ENCODE data around the gene ITCH.

ITCH gene

DNA sequence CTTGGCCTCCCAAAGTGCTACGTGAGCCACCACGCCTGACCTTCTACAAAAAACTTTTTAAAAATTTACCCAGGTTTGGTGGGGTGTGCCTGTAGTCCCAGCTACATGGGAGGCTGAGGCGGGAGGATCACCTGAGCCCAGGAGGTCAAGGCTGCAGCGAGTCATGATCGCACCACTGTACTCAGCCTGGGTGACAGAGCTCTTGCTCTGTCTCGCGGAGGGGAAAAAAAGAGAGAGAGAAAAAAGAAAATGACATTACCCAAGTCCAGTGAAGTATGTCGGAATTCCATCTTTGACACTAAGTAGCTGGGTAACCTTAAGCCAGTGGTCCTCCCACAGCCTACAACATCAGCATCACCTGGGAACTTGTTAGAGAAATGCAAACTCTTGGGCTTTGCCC is 176.7 kb downstream of the ITCH start:
- H3K36me3 ChIP-seq = peaks cover 59% of the 10 kb centered on the region
- TF ChIP-seq, protein P1, sequence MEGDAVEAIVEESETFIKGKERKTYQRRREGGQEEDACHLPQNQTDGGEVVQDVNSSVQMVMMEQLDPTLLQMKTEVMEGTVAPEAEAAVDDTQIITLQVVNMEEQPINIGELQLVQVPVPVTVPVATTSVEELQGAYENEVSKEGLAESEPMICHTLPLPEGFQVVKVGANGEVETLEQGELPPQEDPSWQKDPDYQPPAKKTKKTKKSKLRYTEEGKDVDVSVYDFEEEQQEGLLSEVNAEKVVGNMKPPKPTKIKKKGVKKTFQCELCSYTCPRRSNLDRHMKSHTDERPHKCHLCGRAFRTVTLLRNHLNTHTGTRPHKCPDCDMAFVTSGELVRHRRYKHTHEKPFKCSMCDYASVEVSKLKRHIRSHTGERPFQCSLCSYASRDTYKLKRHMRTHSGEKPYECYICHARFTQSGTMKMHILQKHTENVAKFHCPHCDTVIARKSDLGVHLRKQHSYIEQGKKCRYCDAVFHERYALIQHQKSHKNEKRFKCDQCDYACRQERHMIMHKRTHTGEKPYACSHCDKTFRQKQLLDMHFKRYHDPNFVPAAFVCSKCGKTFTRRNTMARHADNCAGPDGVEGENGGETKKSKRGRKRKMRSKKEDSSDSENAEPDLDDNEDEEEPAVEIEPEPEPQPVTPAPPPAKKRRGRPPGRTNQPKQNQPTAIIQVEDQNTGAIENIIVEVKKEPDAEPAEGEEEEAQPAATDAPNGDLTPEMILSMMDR (IDR thresholded peaks at IDR 0.05) = no peak
- no peaks in the 10 kb centered on the region for H3K9me3 ChIP-seq
- H3K27ac ChIP-seq = no peak overlapping the region
- H3K27me3 ChIP-seq = peaks cover 6% of the 10 kb centered on the region
- H3K4me3 ChIP-seq (ENCODE audit: low read depth in 1 of 2, low read length in 1 of 2) = no peak overlapping the region
- H3K4me1 ChIP-seq (ENCODE audit: control insufficient read depth in 1 of 2, insufficient read depth in 1 of 2, low read depth in 1 of 2, low read length in 1 of 2) = peaks cover 5 to 7% of the 10 kb centered on the region in 2 experiments

DNA sequence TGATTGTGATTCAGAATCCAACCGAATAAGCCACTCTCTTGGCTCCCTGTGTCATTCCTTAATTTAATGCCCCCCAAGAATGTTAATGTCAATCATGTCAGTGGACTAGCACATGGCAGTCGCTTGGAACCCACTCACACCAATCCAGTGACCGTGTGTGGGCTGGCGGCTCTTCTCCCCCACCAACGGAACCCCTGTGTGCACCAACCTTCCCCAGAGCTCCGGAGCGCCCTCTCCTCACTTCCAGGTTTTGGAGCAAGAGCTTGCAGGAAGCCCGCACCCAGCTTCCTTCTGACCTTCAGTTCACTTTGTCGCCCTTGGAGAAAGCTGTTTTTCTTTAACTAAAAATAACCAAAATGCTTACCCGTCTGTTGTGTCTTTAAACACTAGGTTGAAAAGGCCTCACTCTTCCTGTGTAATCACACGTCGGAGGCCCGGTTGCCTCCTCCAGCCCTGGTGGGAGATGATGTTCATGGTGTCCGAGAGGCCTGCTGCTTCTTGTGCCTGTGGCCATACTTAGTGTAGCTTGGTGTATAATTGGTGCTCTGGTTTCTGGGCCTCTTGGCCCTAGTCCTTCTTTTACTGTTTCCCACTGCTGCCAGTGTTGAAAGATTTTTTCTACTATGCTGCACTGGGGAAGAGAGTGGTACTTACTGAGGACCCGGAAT is 177.7 kb downstream of the ITCH start:
- H3K9me3 ChIP-seq = no peaks in the 10 kb centered on the region
- H3K27me3 ChIP-seq = peaks cover 13% of the 10 kb centered on the region
- H3K27ac ChIP-seq = no peak overlapping the region
- TF ChIP-seq, protein P1 (IDR thresholded peaks at IDR 0.05) = no peak
- peaks cover 49% of the 10 kb centered on the region for H3K36me3 ChIP-seq
- peaks cover 7 to 8% of the 10 kb centered on the region in 2 experiments for H3K4me1 ChIP-seq (ENCODE audit: control insufficient read depth in 1 of 2, insufficient read depth in 1 of 2, low read depth in 1 of 2, low read length in 1 of 2)
- H3K4me3 ChIP-seq (ENCODE audit: low read depth in 1 of 2, low read length in 1 of 2) = no peak overlapping the region

DNA sequence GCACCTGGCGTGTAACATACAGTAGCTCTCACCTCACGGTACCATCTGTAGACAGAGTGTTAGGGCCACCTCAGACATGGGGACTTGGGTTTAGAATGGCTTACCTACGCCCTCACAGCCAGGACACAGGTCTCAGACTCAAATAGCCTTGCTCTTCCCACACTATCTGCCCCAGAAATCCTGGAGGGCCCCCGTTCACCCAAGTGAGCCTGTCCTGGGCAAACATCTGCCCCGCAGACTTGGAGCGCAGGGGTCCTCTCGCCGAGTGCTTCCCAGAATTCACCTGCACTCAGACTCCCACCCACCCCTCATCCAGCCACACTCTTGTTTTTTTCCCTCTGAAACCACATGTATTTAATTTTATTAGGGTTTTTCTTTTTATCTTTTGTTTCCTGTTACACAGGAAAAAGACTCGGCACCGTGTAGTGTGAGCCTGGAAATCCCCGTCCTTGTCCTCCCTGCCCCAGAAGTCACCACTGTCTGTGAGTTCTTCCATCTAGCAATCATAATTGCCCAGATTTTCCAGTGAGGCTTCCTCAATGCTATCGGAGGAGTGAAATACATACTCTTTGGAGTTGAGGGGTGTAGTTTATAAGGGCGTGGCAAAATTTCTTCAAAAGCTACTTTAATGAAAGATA is 178.3 kb downstream of the ITCH start:
- Histone ChIP-seq H3K27me3 (peaks cover 13% of the 10 kb centered on the region), H3K27ac (no peak overlapping the region), H3K4me1 (ENCODE audit: control insufficient read depth in 1 of 2, insufficient read depth in 1 of 2, low read depth in 1 of 2, low read length in 1 of 2) (peaks cover 7 to 8% of the 10 kb centered on the region in 2 experiments), H3K4me3 (ENCODE audit: low read depth in 1 of 2, low read length in 1 of 2) (no peak overlapping the region), H3K9me3 (no peaks in the 10 kb centered on the region), H3K36me3 (peaks cover 42% of the 10 kb centered on the region)
- TF ChIP-seq, protein P1 (IDR thresholded peaks at IDR 0.05) = no peak

DNA sequence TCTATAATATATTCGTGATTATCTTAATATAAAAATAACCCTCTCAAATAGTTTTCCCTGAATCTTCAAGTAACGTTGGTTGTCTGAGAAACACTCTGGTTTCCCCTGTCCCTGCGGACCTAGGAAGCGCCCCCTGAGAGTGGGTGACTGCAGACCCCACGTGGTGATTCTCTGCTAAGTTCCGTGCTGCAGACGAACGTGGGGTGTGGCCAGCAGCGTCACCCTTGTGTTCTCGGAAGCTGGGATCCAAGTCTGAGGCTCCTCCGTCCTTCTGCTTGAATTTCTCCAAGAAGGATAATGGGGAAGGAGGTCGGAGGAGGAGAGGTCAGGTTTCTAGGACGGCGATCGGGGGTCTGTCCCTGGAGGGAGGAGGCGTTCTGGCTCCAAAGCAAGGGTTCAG is 178.8 kb downstream of the ITCH start:
- Histone ChIP-seq H3K4me1 (ENCODE audit: control insufficient read depth in 1 of 2, insufficient read depth in 1 of 2, low read depth in 1 of 2, low read length in 1 of 2) (peaks cover 7 to 8% of the 10 kb centered on the region in 2 experiments), H3K36me3 (peaks cover 38% of the 10 kb centered on the region), H3K27me3 (peaks cover 13% of the 10 kb centered on the region), H3K27ac (no peak overlapping the region), H3K4me3 (ENCODE audit: low read depth in 1 of 2, low read length in 1 of 2) (no peak overlapping the region), H3K9me3 (no peaks in the 10 kb centered on the region)
- TF ChIP-seq, protein P1 (IDR thresholded peaks at IDR 0.05) = no peak

DNA sequence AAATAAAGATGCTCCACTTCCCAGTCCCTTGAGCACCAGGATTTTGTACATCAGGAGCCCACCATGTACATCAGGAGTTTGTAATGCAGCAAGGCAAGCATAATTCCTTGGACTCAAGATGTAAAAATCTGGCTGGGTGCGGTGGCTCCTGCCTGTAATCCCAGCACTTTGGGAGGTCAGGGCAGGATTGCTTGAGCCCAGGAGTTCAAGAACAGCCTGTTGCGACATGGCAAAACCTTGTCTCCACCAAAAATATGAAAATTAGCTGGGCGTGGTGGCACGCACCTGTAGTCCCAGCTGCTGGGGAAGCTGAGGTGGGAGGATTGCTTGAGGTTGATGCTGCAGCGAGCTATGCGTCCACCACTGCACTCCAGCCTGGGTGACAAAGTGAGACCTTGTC is 179.4 kb downstream of the ITCH start:
- no peak overlapping the region for H3K4me3 ChIP-seq (ENCODE audit: low read depth in 1 of 2, low read length in 1 of 2)
- TF ChIP-seq, protein P1 (IDR thresholded peaks at IDR 0.05) = no peak
- peaks cover 7 to 8% of the 10 kb centered on the region in 2 experiments for H3K4me1 ChIP-seq (ENCODE audit: control insufficient read depth in 1 of 2, insufficient read depth in 1 of 2, low read depth in 1 of 2, low read length in 1 of 2)
- H3K27ac ChIP-seq = no peak overlapping the region
- no peaks in the 10 kb centered on the region for H3K9me3 ChIP-seq
- H3K36me3 ChIP-seq = peaks cover 33% of the 10 kb centered on the region
- H3K27me3 ChIP-seq = peaks cover 13% of the 10 kb centered on the region
